GM10266 (cell line): ENCODE measurements around the gene COBL.

Source experiments
- DNase-seq: peaks from one replicate; pipeline ENCODE4 v3.0.0; 2012; ENCODE audit errors: extremely low spot score
- TF ChIP-seq, protein P1 (sequence below): IDR thresholded peaks from 2 replicates; pipeline ENCODE4 v1.5.1; 2012; ENCODE audit warnings: mild to moderate bottlenecking, low read depth; ENCODE audit not compliant: control insufficient read depth, insufficient read depth; ENCODE audit errors: missing control alignments

Gene COBL

GRCh38 chr7:50981743-50982142 lies 334.9 kb downstream of the COBL start:
- DNase-seq = no peak
- TF ChIP-seq, protein P1, sequence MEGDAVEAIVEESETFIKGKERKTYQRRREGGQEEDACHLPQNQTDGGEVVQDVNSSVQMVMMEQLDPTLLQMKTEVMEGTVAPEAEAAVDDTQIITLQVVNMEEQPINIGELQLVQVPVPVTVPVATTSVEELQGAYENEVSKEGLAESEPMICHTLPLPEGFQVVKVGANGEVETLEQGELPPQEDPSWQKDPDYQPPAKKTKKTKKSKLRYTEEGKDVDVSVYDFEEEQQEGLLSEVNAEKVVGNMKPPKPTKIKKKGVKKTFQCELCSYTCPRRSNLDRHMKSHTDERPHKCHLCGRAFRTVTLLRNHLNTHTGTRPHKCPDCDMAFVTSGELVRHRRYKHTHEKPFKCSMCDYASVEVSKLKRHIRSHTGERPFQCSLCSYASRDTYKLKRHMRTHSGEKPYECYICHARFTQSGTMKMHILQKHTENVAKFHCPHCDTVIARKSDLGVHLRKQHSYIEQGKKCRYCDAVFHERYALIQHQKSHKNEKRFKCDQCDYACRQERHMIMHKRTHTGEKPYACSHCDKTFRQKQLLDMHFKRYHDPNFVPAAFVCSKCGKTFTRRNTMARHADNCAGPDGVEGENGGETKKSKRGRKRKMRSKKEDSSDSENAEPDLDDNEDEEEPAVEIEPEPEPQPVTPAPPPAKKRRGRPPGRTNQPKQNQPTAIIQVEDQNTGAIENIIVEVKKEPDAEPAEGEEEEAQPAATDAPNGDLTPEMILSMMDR = no peak

GRCh38 chr7:50980411-50980810 lies 336.2 kb downstream of the COBL start:
- TF ChIP-seq, protein P1 = no peak
- DNase-seq = no peak

DNA sequence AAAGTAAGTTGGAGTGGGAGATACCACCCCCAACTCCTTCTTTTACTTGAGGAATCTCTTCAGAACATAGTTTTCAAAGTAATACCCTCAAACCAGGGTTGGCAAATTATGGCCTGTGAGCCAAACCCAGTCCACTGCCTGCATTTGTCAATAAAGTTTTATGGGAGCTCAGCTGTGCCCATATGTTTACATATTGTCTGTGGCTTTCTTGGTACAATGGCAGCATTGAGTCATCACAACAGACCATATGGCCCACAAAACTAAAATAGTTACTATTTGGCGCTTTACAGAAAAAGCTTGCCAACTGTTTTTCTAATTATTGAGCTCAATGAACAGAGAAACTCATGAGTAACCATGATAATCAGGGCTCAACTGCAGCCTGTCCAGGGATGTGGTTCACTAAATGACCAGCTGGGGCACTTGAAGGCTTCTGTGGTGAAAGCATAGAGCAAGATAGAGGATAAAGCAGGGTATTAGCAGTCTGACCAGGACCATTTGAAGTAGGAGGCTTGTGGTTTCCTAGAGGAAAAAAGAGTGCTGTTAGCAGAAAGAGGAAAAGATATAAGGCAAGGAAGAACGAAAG lies 337.9 kb downstream of the COBL start:
- TF ChIP-seq, protein P1 = no peak
- DNase-seq = no peak

DNA sequence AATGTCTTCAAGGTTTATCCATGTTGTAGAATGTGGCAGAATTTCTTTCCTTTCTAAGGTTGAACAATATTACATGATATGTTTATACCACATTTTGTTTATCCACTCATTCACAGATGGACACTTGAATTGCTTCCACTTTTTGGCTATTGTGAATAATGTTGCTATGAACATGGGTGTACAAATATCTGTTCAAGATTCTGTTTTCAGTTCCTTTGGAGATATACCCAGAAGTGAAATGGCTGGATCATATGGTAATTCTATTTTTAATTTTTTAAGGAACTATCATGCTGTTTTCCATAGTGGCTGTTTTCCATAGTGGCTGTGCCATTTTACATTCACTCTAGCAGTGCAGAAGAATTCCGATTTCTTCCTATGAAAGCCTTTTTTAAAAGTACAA lies 339.2 kb downstream of the COBL start:
- TF ChIP-seq, protein P1 = no peak
- DNase-seq = no peak

DNA sequence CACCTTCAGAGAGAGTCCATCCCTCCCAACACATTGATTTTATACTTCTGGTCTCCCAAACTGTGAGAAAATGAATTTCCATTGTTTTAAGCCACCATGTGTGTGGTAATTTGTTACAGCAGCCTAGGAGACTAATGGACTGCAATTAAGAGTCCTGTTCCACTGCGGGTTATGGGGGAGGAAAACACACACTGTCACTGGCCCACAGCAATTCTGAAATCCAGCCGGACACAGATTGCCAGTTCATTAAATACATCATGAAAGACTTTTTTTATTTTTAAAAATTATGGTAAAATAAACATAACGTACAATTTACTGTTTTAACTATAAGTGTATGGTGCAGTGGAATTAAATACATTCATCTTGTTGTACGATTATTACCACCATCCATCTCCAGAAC lies 340.5 kb downstream of the COBL start:
- TF ChIP-seq, protein P1 = no peak

DNA sequence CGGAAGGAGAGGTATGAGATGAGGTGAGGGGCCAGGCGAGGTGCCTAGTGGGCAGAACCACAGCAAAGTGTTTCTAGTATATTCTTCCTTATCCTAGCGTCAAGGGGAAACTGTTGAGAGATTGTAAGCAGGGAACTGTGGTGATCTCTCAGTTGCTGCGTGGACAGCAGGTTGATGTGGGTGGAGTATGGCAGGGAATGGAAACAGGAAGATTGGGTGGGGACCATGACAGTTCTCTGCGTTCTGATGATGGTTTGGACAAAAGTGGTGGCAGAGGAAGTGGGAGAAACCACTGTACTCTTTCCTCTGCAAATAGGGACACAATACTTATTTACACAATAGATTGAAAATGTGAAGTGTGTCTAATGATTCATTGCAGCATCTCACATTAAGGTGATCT lies 342.4 kb downstream of the COBL start:
- TF ChIP-seq, protein P1 = no peak
- no peak for DNase-seq

More for the DNA sequence above, 340.5 kb downstream of the COBL start:
- no peak for DNase-seq

- no peak for DNase-seq
- TF ChIP-seq, protein P1 = no peak
Observed at GRCh38 chr7:50973814-50974213, 342.8 kb downstream of the COBL start.
